ENCODE data around the gene ARID1B.
A peak's percentile ranks its signal among the peaks of the same experiment; 100 is the strongest.

GRCh38 chr6:157139054-157139708, 362.0 kb downstream of the ARID1B start:
- peak; percentile 48; the same call in 1 of the 2 replicates for TF ChIP-seq CTCF (IDR thresholded peaks at IDR 0.05)
- no peak for TF ChIP-seq TEAD4 (CRISPR knock-in tag; IDR thresholded peaks at IDR 0.05)
- TF ChIP-seq ZNF317 (CRISPR knock-in tag; IDR thresholded peaks at IDR 0.05; ENCODE audit: borderline replicate concordance, low read depth): no peak
- no peak for TF ChIP-seq JUN (CRISPR knock-in tag; IDR thresholded peaks at IDR 0.05)
- no peak for TF ChIP-seq ZNF121 (CRISPR knock-in tag; IDR thresholded peaks at IDR 0.05)
- TF ChIP-seq GABPB1 (CRISPR knock-in tag; IDR thresholded peaks at IDR 0.05): no peak
